Hematopoietic multipotent progenitor cell treated with erythropoietin and hydrocortisone succinate and interleukin-3 and kit ligand, for 6 days (in vitro differentiated cells): ENCODE results near the gene ZNF500.
A peak's percentile ranks its signal among the peaks of the same experiment; 100 is the strongest.

Experiments
- DNase-seq: peaks from one replicate; pipeline ENCODE4 v3.0.0-alpha.2; 2015

Gene ZNF500

GRCh38 chr16:4768549-4769305 is 1.8 kb upstream of the ZNF500 start:
- peak; percentile 97 for DNase-seq

GRCh38 chr16:4767872-4768548 is 1.0 kb upstream of the ZNF500 start:
- peak; percentile 45 for DNase-seq

GRCh38 chr16:4765511-4766474 is 1.2 kb downstream of the ZNF500 start:
- no peak for DNase-seq

- no peak for DNase-seq
Measured at GRCh38 chr16:4763791-4764190, 3.2 kb downstream of the ZNF500 start.

GRCh38 chr16:4762205-4762604 is 4.8 kb downstream of the ZNF500 start:
- DNase-seq, result no peak

- no peak for DNase-seq
Measured at GRCh38 chr16:4760221-4760910, 6.6 kb downstream of the ZNF500 start.

- no peak for DNase-seq
Measured at GRCh38 chr16:4755687-4756086, 11.3 kb downstream of the ZNF500 start.

- DNase-seq, result no peak
Measured at GRCh38 chr16:4754865-4755264, 12.1 kb downstream of the ZNF500 start.

GRCh38 chr16:4753227-4753626 is 13.7 kb downstream of the ZNF500 start:
- no peak for DNase-seq

GRCh38 chr16:4752351-4753100 is 14.4 kb downstream of the ZNF500 start:
- DNase-seq, result no peak

- DNase-seq, result no peak
Measured at GRCh38 chr16:4750896-4751295, 16.1 kb downstream of the ZNF500 start.

- DNase-seq, result no peak
Measured at GRCh38 chr16:4749700-4750257, 17.2 kb downstream of the ZNF500 start.

GRCh38 chr16:4748682-4749411 is 18.1 kb downstream of the ZNF500 start:
- no peak for DNase-seq

- no peak for DNase-seq
Measured at GRCh38 chr16:4747906-4748681, 18.9 kb downstream of the ZNF500 start.

- no peak for DNase-seq
Measured at GRCh38 chr16:4746991-4747574, 19.9 kb downstream of the ZNF500 start.

GRCh38 chr16:4746215-4746614 is 20.7 kb downstream of the ZNF500 start:
- no peak for DNase-seq

- DNase-seq, result no peak
Measured at GRCh38 chr16:4745274-4745569, 21.7 kb downstream of the ZNF500 start.

GRCh38 chr16:4744555-4745273 is 22.2 kb downstream of the ZNF500 start:
- DNase-seq, result no peak

- DNase-seq, result peak; percentile 25
Measured at GRCh38 chr16:4743226-4743878, 23.6 kb downstream of the ZNF500 start.
